Activated T-cell treated with anti-CD3 and anti-CD28 coated beads for 4 hours (primary cell): ENCODE data around the gene GSTT4.
"Not testable (repeated sequence)": the region's sequence is repeated elsewhere in the genome, so short reads cannot be mapped to it uniquely, and the experiment has no call there.

Experiments used
- DNase-seq: peaks from one replicate; pipeline ENCODE4 v3.0.0-alpha.2; 2020

Gene GSTT4

GRCh38 chr22:23949764-23950163 is 55.5 kb downstream of the GSTT4 start:
- DNase-seq: not testable (repeated sequence)
